GM19099 (cell line): Measurements from ENCODE around the gene CLCN5.

ENCODE experiments used
- POLR2A ChIP-seq: IDR thresholded peaks from 3 replicates; pipeline ENCODE4 v1.6.1; 2011; ENCODE audit warnings: low read depth; ENCODE audit not compliant: insufficient read length; ENCODE audit errors: extremely low read depth

The CLCN5 gene

GRCh38 chrX:50002067-50002714, 79.8 kb downstream of the CLCN5 start:
- TF ChIP-seq POLR2A = no peak

GRCh38 chrX:50003467-50003866, 81.1 kb downstream of the CLCN5 start:
- TF ChIP-seq POLR2A = no peak

DNA sequence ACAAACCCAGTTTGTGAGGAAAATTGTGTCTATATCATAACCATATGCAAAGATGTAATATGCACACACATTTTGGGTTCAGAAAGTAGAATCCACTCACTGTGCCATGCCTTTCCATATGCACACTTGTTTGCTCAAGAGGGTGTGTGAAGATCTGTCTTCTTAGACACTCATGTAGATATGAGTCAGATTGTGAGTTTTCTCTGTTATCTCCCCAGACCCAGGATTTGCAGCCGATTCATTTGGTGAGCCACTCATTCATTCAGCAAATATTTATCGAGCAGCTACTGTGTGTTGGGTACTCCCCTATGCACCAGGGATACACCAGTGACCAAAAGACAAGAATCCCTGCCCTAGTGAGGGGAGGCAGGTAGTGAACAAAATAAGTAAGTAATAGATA, 81.5 kb downstream of the CLCN5 start:
- TF ChIP-seq POLR2A = no peak

DNA sequence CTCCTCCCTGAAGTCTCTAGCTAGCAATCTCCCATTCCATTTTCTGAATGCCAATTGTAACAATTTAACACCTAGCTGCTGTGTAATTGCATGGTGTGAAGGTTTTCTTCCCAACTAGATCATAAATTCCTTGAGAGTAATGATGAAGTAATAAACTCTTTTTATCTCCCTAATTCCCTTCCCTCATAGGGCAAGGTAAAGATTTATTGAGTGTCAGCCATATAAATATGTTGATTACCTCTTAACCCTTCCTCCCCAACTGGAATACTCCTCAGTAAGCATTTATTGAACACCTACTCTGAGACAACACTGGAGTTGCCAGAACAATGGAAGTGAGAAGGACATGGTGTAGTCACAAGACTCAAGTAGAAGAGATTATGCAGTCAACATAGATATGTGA, 112.7 kb downstream of the CLCN5 start:
- no peak for TF ChIP-seq POLR2A

DNA sequence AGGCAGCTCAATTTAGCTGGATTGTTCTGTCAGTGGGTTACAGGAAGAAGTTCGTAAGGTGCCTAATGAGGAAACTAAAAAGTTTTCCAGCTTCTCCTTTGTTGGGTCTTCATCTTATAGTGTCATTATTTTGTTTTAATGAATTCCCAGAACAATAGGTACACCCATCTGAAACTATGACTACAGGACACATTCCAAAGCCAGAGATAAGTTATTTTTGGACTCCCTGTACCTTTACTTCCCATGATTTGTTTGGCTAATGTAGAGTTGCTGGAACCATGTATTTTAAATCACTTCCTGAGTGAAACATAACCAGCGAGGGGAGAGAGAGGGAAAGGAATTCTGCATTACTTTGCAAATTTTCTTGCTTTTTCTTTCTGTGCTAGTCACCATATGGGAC, 114.0 kb downstream of the CLCN5 start:
- TF ChIP-seq POLR2A = no peak

DNA sequence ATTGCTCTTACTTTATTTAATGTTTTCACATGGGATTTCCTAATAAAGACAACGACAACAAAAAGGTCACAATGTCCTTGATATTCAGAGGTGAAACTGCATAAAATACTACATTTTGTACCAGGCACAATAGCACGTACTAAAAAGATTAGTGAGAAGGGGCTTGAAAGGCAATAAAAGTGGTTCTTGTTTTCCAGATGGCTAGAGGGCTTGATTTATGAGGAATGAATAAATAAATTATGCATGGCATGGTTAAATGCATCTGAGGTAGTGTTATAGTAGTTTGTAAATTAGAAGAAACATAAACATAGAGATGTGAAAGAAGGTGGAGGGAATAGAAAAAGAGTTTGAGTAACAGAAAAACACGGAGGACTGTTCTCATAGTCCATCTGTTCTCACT, 123.4 kb downstream of the CLCN5 start:
- TF ChIP-seq POLR2A = no peak

- no peak for TF ChIP-seq POLR2A
Observed at GRCh38 chrX:50049228-50049627, 126.8 kb downstream of the CLCN5 start.

- no peak for TF ChIP-seq POLR2A
Observed at GRCh38 chrX:50054147-50054546, 131.8 kb downstream of the CLCN5 start.

GRCh38 chrX:50066318-50066937, 144.0 kb downstream of the CLCN5 start:
- no peak for TF ChIP-seq POLR2A

DNA sequence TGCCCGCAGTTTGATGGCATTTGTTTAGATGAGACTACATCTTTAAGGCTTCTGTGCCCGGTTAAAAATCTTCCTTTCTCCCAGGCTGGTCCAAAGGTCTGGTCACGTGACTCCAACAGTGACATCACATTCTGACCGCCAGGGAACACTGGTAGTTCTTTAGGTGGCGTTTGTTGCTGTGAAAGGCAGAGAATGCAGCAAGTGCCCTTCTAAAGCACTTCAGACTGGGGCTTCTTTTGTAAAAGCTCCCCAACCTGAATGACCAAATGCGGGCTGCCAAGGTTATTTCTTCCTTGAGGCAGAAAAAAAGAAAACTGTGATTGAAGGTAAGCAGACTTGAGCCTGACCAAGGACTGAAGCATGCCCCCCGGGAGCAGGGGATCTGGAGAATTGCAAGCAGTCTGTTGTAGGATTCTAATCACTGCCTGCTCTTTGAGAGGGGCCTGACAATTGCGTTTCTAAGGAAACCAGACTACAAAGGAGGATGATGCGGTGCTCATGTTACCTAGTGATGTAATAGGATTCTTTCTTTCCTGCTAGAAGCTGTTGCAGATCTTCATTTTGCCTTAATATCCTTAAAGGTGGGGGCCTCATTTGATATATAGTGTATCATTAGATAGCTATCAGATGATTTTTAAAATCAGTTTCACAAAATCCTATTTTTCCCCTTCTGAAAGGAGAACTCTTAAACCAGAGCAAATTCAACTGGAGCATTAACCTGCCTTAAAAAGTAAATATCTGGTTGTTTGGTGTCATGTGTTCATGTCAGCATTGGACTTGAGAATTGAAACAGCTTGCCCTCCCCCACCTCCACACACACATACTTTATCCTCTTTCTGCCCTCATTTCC, 145.3 kb downstream of the CLCN5 start:
- no peak for TF ChIP-seq POLR2A

DNA sequence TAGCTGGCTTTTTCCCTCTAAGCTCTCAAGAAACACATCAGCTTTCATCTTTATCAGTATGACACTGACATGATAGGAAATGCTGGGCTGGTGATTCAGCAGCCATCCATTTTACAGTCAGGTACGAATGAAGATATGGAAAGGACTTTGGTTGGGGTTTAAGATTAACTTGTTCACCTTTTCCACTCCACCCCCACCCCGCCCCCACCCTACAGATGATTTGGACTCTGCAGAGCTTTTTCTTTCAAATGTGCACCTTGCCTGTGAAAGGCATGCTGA, 145.8 kb downstream of the CLCN5 start:
- no peak for TF ChIP-seq POLR2A

GRCh38 chrX:50068893-50069292, 146.5 kb downstream of the CLCN5 start:
- no peak for TF ChIP-seq POLR2A

DNA sequence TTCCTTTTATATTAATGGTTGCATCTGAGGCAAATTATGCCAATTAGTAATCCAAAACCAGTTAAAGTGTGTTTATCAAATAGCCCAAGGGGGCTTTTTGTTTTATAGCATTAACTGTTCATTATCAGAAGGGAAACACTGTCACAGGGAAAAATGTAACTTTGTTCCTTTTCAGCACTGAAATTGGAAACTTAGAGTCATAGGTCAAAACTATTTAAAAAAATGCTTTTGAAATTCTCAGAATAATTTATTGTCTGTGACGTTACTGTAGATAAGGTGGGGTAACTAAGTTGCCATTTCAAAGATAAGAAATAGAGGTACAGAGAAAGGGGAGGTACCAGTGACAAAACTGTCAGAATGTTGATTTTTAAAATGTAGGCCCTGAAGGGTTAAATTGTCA, 149.1 kb downstream of the CLCN5 start:
- TF ChIP-seq POLR2A = no peak

GRCh38 chrX:50072110-50072509, 149.7 kb downstream of the CLCN5 start:
- TF ChIP-seq POLR2A = no peak

- TF ChIP-seq POLR2A = no peak
Observed at GRCh38 chrX:50073601-50074000, 151.2 kb downstream of the CLCN5 start.
